Measurements from ENCODE around the gene PROZ.
A peak's percentile ranks its signal among the peaks of the same experiment; 100 is the strongest.
"Not testable (repeated sequence)": the region's sequence is repeated elsewhere in the genome, so short reads cannot be mapped to it uniquely, and the experiment has no call there.

The PROZ gene

DNA sequence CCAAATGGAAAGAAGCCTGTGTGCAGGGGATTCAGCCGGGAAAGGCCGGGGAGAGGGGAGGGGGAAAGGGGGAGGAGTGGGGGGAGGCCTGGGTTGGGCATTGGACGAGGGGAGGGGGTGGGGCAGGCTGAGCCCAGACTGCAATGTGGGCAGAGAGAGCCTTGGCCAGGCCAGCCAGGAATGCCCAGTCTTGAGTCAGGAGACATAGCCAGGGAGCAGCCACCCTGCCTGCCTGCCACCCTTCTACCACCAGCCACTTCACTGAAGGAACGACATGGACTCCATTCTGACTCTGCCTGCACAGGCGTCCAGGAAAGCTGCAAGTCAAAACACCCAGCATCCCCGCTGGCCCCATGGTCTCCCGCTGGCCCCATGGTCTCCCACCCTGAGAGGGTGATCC lies 498 bp downstream of the PROZ start:
- no peak for DNase-seq

DNA sequence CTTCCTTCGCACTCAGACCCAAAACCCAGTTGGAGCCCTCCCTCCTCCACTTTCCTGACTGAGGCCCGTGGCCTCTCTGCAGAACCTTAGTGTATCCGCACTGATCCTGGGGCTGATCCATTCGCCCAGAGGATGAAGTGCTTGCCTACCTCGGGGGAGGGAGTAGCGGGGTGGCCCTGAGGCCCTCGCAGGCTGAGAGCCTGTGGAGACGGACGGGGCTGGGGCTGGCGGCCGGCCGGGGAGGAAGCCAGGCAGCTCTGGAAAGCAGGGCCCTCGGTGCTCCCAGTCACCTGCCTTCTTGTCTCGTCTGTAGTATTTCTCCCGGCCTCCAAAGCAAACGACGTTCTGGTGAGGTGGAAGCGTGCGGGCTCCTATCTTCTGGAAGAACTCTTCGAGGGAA lies 1.3 kb downstream of the PROZ start:
- no peak for DNase-seq

DNA sequence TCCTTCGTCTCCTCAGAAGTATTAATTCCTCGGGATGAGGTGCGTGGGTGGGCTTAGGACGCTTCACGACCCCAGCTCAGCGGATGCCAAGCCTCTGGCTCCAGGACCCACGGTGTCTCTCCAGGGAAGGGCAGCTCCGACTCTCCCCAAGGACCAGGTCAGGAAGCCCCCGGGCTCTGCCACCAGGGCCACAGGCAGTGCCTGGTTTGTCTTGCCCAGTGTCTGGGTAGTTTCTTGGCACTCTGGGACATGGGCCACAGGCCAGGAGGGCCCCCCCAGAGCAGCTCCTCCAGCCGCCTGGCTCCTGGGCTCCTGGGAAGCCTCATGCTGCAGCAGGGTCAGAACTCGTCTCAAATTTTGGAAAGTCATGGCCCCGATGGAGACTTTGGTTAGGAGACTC lies 2.5 kb downstream of the PROZ start:
- no peak for DNase-seq

DNA sequence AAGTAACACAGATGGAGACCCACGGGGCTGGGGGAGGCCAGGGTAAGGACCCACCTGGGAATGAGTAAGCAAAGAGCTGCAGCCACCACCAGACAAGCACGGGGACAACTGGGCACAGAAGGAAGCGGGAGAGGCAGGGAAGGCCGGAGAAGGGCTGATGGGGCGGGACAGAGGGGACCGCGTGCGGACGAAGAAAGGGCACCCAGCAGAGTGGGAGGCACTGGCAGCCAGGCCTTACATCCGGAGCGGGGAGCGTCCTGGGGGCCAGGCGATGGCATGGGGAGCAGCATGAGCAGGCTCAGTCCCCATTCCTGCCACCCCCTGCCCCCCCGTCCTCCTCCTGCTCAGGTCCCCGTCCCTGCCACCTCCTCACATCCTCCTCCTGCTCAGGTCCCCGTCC lies 3.0 kb downstream of the PROZ start:
- DNase-seq: no peak

DNA sequence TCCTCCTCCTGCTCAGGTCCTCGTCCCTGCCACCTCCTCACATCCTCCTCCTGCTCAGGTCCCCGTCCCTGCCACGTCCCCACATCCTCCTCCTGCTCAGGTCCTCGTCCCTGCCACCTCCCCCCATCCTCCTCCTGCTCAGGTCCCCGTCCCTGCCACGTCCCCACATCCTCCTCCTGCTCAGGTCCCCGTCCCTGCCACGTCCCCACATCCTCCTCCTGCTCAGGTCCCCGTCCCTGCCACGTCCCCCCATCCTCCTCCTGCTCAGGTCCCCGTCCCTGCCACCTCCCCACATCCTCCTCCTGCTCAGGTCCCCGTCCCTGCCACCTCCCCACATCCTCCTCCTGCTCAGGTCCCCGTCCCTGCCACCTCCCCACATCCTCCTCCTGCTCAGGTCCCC lies 3.5 kb downstream of the PROZ start:
- not testable (repeated sequence) for DNase-seq

DNA sequence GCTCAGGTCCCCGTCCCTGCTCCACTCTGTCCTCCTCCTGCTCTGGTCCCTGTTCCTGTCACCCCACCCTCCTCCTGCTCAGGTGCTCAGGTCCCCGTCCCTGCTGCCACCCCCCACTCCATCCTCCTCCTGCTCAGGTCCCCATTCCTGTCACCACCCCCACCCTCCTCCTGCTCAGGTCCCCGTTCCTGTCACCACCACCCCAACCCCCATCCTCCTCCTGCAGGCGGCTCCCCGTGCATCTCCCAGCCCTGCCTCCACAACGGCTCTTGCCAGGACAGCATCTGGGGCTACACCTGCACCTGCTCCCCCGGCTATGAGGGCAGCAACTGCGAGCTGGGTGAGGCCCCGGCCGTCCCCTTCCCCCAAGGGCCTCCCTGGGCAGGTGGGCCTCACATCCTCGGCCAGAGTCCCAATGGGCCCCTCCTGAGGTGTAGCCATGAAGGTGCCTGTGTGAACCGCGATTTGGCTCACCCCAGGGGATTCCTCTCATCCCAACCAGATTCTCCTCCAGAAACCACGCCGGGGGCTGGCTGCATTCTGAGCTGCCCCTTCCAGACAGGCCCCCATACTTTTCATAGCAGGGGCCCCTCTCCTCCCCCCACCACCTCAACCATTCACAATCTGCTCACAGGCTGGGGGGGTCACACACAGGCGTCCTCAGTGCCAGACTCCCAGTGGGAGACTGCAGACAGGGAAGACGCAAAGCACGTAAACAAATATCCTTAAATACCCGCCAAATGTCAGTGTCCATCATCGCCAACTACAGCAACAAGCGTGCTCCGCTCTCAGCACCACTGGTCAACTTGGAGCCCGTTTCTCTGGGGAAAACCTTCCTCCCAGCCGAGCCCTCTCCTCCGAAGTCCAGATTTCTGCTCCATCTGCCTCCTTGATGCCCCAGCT lies 4.6 kb downstream of the PROZ start:
- DNase-seq: no peak

DNA sequence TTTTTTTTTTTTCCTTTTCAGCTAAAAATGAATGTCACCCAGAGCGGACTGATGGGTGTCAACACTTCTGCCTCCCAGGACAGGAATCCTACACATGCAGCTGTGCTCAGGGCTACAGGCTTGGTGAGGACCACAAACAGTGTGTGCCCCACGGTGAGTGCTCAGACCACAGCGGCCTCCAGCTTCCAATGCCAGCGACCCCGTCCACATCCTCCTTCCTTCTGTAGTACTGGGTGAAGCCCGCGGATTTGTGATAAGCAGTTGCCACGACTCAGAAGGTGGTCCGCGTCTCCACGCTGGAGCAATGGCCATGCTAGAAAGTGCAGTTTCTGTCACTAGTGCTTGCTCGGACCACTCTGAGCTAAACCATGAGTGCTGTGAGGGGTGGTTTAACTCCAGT lies 6.0 kb downstream of the PROZ start:
- DNase-seq: no peak

DNA sequence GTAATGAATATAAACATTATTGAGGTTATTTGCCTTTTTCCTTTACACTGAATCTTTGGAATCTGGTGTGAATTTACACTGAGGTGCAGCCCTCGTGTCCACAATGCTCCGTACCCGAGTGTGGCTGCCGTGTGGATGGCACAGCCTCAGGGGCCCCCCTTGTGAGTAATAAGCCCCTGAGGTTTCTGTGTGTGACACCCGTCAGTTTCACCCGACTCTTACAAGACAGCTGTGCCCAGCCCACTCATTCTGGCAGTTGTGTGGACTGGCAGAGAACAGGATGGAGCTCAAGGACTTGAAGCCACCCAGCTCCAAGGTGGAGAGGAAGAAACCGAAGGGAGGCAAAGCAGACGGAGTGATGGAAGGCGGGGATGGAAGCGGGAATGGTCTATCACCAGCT lies 7.8 kb downstream of the PROZ start:
- DNase-seq: no peak

DNA sequence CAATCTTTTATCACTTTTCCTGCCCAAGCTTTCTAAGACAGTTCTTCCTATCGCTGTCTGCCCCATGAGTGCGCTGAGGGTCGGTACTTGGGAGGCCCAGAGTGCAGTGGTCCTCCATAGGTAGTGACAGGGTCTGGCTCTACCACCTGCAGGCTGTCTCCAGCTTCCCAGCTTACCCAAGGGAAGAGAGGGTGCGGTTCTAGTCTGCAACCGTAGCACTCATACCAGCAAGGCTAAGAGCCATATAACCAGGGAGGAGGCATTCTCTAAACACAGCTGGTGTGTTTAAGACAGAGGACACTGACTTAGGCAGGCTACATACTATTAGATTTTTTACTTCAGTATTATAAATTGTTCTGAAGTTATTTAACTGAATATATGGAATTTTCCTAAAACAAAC lies 8.2 kb downstream of the PROZ start:
- DNase-seq: no peak

DNA sequence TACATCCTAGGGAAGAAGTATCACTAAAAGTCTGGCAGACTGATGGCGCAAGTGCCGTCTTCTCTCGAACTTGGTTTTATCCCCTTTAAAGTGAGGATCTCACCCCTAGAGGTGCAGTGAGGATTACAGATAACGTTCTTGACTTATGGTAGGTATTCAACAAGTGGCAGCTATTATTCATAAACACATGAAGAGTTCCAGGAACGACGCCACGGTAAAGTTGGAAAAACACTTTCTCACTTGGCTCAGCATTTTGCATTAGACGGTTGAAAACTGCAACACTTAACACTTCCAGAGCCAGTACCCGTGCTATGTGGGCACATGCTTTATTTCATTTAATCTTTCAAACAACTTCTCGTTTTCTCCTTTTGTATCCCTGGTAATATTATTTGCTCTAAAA lies 8.7 kb downstream of the PROZ start:
- DNase-seq: no peak

DNA sequence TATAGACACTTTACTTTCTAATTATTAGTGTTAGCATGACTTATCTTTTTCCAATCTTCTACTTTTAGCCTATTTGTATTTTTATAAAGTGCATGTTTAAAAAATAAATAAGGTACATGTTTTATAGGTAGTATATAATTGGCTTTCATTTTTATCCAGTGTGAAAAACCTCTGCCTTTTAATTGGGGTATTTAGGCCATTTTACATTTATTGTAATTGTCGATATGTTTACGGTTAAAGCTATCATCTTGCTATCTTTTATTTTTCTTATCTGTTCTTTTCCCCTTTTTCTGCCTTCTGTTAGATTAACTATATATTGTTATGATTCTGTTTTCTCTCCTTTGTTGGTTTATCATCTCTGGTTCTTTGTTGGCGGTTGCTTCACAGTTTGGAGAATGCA lies 9.1 kb downstream of the PROZ start:
- no peak for DNase-seq

DNA sequence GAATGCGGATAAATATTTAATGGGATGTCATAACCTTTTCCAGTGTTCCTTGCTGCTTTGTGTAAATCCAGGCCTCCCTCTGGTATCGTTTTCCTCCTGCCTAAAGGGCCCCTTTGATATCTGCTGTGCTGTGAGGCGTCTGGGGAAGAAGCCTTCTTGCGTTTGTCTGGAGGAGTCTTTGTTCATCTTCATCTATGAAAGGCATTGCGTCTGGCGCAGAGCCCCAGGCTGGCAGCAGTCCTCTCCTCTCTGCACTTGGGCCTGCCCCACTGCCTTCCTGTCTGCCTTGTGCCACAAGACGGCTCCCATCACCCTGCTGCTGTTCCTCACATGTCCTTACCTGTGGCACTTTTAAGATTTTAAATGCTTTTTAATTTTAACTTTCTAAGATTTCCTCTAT lies 9.8 kb downstream of the PROZ start:
- no peak for DNase-seq

DNA sequence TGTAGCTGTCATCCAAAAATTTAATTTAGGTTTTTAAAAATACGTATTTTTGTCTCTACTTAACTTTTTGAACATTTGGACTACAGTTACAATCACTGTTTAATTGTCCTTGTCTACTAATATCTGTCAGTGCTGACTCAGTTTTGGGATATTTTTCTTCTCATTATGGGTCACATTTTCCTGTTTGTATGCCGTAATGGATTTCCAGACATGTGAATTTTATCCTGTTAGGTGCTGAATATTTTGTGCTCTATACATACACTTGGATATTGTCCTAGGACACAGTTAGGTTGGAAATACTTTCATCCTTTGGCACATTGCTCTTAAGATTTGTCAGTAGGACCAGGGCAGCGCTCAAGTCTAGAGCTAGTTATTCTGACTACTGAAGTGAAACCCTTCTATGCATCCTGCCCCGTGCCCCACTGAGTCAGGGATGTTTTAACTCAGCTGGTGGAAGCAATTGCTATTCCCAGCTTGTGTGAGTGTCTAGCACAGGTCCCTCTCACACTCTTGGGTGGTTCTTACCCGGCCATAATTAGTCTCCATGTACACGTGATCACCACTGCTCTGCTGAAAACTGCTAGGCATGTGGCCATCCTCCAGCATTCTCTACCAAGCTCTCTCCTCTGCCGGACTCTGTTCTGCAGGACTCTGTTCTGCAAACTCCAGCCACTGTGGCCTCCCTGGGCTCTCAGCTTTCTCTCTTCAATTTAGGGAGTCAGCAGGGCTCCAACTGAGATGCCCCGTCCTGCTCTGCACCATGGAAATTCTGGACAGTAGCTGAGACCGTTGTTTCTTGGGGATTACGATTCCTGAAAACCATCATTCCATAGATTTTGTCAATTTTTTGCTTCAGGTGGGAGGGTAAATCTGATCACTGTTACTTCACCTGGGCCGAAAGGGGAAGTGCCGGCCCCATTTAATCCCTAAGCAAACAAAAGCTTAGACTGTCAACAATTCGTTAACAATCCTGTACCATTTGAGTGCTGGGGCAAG lies 11.1 kb downstream of the PROZ start:
- no peak for DNase-seq

DNA sequence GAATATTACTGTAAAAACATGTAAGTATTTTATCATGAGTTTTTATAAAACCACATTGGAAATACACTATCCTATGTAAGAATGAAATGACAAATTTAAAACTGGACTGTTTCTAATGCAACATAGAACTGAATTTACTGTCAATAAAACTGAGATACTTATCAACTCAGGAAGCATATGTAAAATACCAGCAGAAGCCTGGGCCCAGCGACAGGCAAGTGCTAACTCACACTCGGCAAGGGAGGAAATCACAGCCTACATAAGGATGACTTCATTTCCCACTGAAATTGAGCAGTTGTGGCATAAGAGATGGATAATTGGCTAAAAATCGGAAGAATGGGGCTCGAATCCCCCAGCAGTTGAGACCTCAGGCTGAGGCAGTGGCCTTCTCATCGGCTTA lies 12.1 kb downstream of the PROZ start:
- DNase-seq: no peak

DNA sequence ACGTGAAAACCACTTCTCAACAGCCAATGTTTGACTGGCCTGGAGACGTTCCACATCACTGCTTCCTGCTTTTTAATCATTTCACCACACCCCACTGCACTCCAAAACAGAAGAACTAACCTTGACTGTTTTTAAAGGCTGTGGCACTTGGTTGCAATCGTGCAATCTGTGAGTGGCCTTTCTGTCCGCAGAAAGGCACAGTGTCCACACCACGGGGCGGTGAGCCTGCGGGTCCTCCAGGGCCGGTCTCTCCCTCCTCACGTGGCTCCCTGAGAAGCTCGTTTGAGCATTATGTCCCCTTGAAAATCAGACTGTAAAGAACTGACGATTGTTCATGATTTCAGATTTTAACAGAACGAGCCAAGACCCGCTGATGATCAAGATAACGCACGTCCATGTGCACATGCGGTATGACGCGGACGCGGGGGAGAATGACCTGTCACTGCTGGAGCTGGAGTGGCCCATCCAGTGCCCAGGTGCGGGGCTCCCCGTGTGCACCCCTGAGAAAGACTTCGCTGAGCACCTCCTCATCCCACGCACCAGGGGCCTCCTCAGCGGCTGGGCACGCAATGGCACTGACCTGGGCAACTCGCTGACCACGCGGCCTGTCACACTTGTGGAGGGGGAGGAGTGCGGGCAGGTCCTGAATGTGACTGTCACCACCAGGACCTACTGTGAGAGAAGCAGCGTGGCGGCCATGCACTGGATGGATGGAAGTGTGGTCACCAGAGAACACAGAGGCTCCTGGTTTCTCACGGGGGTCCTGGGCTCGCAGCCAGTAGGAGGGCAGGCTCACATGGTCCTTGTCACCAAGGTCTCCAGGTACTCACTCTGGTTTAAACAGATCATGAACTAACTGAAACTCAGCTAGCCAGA lies 13.0 kb downstream of the PROZ start:
- no peak for DNase-seq

DNA sequence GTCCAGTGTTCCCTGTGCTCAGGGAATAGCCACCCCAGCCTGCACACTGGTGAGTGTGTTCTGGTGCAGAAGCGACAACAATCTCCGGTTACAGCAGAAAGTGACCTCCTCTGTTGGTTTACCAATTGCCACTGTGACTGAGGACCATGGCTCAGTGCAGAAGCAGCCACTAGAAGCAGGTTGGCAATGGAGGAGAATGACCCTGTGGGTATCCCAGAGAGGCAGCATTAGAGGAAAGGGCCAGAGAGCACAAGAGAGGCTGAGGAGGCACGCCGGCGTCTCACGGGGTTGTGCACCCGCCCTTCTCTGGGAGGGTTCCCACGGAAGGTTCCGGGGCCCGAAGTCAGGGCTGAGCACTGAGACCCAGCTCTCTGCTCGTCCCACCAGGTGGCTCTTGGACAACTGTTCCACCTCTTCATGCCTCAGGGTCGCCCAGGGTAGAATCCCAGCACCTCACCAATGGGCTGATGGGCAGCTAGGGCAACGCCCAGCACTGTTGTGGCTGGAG lies 14.0 kb downstream of the PROZ start:
- DNase-seq: no peak

DNA sequence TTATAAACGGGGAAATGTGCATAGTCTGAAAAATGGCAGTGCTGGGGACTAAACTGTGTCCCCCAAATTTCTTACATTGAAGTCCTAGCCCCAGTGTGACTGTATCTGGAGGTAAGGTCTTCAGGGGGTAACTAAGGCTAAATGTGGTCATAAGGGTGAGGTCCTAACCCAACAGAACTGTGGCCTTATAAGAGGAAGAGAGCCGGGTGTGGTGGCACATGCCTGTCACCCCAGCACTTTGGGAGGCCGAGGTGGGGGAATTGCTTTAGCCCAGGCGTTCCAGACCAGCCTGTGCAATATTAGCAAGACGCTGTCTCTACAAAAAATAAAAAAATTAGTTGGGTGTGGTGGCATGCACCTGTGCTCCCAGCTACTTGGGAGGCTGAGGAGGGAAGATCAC lies 17.8 kb downstream of the PROZ start:
- DNase-seq: no peak

DNA sequence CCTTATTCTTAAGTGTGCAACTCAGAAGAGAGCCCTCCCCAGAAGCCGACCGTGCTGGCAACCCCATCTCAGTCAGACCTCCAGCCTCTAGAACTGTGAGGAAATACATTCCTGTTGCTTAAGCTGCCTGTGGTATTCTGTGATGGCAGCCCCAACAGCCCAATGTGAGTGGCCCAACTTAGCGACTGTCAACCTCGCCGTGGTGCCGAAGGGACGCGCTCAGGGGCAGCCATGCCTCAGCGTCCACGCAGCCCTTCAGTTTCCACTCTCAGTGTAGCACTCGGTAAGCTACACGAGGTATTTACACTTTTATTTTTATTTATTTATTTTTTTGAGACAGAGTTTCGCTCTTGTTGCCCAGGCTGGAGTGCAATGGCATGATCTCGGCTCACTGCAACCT lies 18.4 kb downstream of the PROZ start:
- no peak for DNase-seq

DNA sequence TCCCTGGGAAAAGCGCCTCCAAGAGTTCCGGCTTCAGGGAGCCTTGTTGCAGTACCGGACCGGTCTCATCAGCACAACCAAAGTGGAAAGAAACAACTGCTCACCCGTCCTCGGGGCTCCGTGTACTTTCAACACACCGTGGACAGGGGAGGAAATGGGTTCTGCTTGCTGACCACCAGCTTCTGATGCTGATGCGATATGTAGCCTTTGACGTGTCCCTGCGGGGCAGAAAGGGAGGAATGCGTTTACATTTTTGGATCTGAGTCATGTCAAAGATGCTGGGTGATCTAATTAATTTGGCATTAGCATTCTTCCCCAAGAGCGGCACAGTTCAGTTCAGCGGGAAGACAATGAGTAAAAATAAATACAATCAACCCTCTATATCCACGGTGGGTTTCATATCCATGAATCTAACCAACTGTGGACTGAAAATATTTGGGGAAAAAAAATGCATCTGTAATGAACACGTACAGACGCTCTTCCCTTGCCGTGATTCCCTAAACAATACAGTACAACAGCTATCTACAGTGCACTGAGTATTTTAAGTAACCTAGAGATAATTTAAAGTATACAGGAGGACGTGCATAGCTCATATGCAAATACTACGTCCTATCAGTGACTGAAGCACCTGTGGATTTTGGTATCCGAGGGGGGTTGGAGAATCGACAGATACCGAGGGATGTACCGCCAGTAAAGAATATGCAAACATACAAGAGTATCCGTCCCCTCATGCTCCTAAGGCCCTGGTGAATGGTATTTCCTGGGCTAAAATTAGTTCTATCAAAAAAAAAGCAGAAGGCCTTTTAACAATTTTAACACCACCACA lies 19.8 kb downstream of the PROZ start:
- peak; percentile 87 for DNase-seq

DNA sequence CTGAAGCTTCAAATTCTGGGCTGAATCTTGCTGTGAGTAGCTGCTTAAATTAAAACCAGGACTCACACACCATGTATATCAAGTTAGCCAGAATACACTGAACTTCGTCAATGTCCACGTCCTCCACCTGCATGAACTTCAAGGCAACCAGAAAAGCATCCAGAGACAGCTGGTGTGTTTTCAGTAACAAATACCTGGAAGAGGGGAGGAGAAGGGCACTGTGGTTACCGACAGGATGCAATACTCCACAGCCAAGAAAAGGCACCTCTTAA lies 20.4 kb downstream of the PROZ start:
- DNase-seq: no peak

DNA sequence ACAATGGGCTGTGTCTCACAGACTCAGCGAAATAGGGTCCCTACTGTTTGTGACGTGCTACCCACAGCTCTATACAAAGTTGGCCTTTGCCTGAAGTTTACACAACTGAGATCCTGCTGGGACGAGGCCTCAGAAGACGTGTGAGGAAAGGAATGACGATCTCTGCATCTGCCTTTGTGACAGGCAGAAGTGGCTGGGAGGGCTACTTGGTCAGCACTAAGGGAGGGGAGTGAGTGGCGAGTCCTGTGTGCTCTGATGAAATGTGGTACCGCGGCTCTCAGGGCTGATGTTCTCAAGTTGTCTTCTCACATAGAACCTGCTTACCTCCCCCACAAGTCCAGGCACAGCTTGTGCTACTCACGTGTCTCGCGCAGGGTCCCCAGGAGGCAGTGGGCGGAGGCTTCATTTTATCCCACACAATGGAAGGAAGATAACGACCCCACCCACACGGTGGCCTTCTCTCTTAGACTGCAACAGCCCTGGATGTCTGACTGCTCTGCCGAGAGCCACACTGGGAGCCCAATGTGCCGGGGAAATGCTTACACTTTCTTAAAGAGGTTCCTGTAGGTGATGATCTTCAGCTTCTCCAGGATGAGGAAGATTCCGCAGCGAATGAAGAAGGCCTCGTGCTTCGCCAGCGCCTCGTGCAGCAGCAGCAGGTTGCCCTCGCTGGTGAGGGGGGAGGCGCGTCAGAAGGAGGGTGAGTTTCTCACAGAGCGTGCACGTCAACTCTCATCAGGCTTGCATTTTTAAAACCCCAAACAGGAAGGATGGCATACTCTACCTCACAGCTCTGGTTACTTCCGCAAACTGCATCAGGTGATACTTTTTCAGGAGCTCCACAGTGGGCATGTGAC lies 21.2 kb downstream of the PROZ start:
- DNase-seq: no peak

All from amniotic stem cell (primary cell).